ENCODE results near the gene TSPAN15. TPM values are rescaled to one million over a fixed set of nuclear protein-coding genes. Genes with fewer than 3 reads are reported as not detected.

TSPAN15 gene
- total RNA-seq, 1 experiment from 2014 or later = 108 TPM

- Histone ChIP-seq H3K36me3 (ENCODE audit: low read depth) (peaks cover 27% of the 10 kb centered on the region), H4K20me1 (ENCODE audit: insufficient read depth) (0 out of 2 replicates have a peak, but pooled peaks cover 4% of the 10 kb centered on the region), H3K79me2 (ENCODE audit: low read depth) (no peaks in the 10 kb centered on the region), H3K27me3 (ENCODE audit: insufficient read depth, low read depth) (no peaks in the 10 kb centered on the region), H2AFZ (no peak overlapping the region), H3K9me2 (ENCODE audit: insufficient read depth) (no peaks in the 10 kb centered on the region), H3K4me1 (replicated peaks; ENCODE audit: insufficient read depth) (no peaks in the 10 kb centered on the region), H3K4me3 (no peak overlapping the region), H3K4me2 (no peak overlapping the region), H3K27ac (no peak overlapping the region), H3K9me3 (ENCODE audit: insufficient read depth, low read depth) (peaks cover 12% of the 10 kb centered on the region; the same call in 1 of the 2 replicates), H3F3A (ENCODE audit: insufficient read depth, low read depth) (no peaks in the 10 kb centered on the region)
- POLR2A ChIA-PET (ENCODE audit: unreplicated experiment) = no interaction called here
- no TSS peak for BruUV-seq (replicated peaks)
- DNase-seq = no peak
- CTCF ChIA-PET = no interaction called here
- TF ChIP-seq CTCF (conservative IDR thresholded peaks at IDR 0.05) (no peak), EZH2 (IDR thresholded peaks at IDR 0.05; ENCODE audit: low read depth) (no peak)
- intact Hi-C loops (cut with micrococcal nuclease; ENCODE audit: unreplicated experiment) = no loop called here
Measured at GRCh38 chr10:69489506-69490090, 38.3 kb downstream of the TSPAN15 start.

- Histone ChIP-seq H3K9me2 (ENCODE audit: insufficient read depth) (no peaks in the 10 kb centered on the region), H3K4me3 (no peak overlapping the region), H3K9me3 (ENCODE audit: insufficient read depth, low read depth) (peaks cover 12% of the 10 kb centered on the region; the same call in 1 of the 2 replicates), H3F3A (ENCODE audit: insufficient read depth, low read depth) (no peaks in the 10 kb centered on the region), H2AFZ (no peak overlapping the region), H3K27ac (no peak overlapping the region), H4K20me1 (ENCODE audit: insufficient read depth) (no peaks in the 10 kb centered on the region), H3K36me3 (ENCODE audit: low read depth) (peaks cover 27% of the 10 kb centered on the region), H3K27me3 (ENCODE audit: insufficient read depth, low read depth) (no peaks in the 10 kb centered on the region), H3K4me2 (no peak overlapping the region), H3K4me1 (replicated peaks; ENCODE audit: insufficient read depth) (no peaks in the 10 kb centered on the region), H3K79me2 (ENCODE audit: low read depth) (no peaks in the 10 kb centered on the region)
- TF ChIP-seq EZH2 (IDR thresholded peaks at IDR 0.05; ENCODE audit: low read depth) = no peak
- TF ChIP-seq CTCF (conservative IDR thresholded peaks at IDR 0.05) = no peak
- BruUV-seq (replicated peaks) = no TSS peak
- ChIA-PET CTCF (no interaction called here), POLR2A (ENCODE audit: unreplicated experiment) (no interaction called here)
- intact Hi-C loops (cut with micrococcal nuclease; ENCODE audit: unreplicated experiment) = no loop called here
- DNase-seq = no peak
Measured at GRCh38 chr10:69490876-69491275, 39.6 kb downstream of the TSPAN15 start.

- no peak overlapping the region for H2AFZ ChIP-seq
- no peak overlapping the region for H3K27ac ChIP-seq
- H3K36me3 ChIP-seq (ENCODE audit: low read depth) = peaks cover 27% of the 10 kb centered on the region
- no peaks in the 10 kb centered on the region for H3K79me2 ChIP-seq (ENCODE audit: low read depth)
- CTCF ChIA-PET = no interaction called here
- peaks cover 12% of the 10 kb centered on the region; the same call in 1 of the 2 replicates for H3K9me3 ChIP-seq (ENCODE audit: insufficient read depth, low read depth)
- intact Hi-C loops (cut with micrococcal nuclease; ENCODE audit: unreplicated experiment) = no loop called here
- POLR2A ChIA-PET (ENCODE audit: unreplicated experiment) = no interaction called here
- H3K4me2 ChIP-seq = no peak overlapping the region
- no peaks in the 10 kb centered on the region for H3K9me2 ChIP-seq (ENCODE audit: insufficient read depth)
- BruUV-seq (replicated peaks) = no TSS peak
- no peak for DNase-seq
- no peaks in the 10 kb centered on the region for H3K27me3 ChIP-seq (ENCODE audit: insufficient read depth, low read depth)
- no peaks in the 10 kb centered on the region for H3K4me1 ChIP-seq (replicated peaks; ENCODE audit: insufficient read depth)
- H3K4me3 ChIP-seq = no peak overlapping the region
- no peaks in the 10 kb centered on the region for H4K20me1 ChIP-seq (ENCODE audit: insufficient read depth)
- no peaks in the 10 kb centered on the region for H3F3A ChIP-seq (ENCODE audit: insufficient read depth, low read depth)
- TF ChIP-seq CTCF (conservative IDR thresholded peaks at IDR 0.05) (no peak), EZH2 (IDR thresholded peaks at IDR 0.05; ENCODE audit: low read depth) (no peak)
Measured at GRCh38 chr10:69491611-69492010, 40.3 kb downstream of the TSPAN15 start.
